ENCODE results near the gene TNS1. TPM values are rescaled to one million over a fixed set of nuclear protein-coding genes. Genes with fewer than 3 reads are reported as not detected.

Gene TNS1
- total RNA-seq, 1 donor from 2014 or later, result 0.24 TPM

DNA sequence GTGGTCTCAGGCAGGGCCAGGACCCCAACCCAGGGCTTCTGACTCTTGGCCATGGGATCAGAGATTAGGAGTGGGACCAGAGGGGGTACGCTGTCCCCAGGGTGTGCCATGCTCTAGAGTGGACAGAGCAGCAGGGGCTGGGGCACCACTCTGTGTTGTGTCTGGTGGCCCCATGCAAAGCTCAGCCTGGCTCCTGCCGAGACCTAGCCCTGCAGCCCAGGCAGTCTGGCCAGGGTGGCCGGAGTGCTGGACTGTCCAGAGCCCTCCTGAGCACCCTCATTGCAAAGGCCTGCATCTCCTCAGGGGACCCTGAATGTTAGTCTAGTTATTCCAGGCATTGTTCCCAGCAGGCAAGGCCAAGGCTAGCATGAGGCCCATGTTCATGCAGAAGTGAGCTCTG, 162.3 kb downstream of the TNS1 start:
- Histone ChIP-seq H3K36me3 (no peaks in the 10 kb centered on the region), H3F3A (ENCODE audit: low read depth) (peaks cover 16% of the 10 kb centered on the region), H3K4me1 (peaks cover 16% of the 10 kb centered on the region), H3K9ac (no peak overlapping the region), H3K27ac (no peak overlapping the region), H3K4me2 (no peak overlapping the region), H2AFZ (replicated peaks) (no peak overlapping the region), H3K4me3 (no peak overlapping the region), H4K20me1 (ENCODE audit: low read depth) (peaks cover 13% of the 10 kb centered on the region), H3K27me3 (peaks cover 100% of the 10 kb centered on the region), H3K79me2 (ENCODE audit: low read depth) (no peaks in the 10 kb centered on the region), H3K9me3 (ENCODE audit: low read depth) (no peaks in the 10 kb centered on the region)
- H3K27me3 Mint-ChIP-seq (ENCODE audit: insufficient read depth, low read depth), result peaks cover 6% of the 10 kb centered on the region
- no peaks in the 10 kb centered on the region for H3K9me3 Mint-ChIP-seq
- no peak for DNase-seq (ENCODE audit: low spot score)
- peaks cover 36% of the 10 kb centered on the region for H3K4me1 Mint-ChIP-seq
- H3K4me3 Mint-ChIP-seq, result no peak overlapping the region
- no peak for TF ChIP-seq CTCF (IDR thresholded peaks at IDR 0.05)
- no peak for TF ChIP-seq EZH2phosphoT487 (IDR thresholded peaks at IDR 0.05)
- TF ChIP-seq EZH2 (IDR thresholded peaks at IDR 0.05), result no peak
- H3K36me3 Mint-ChIP-seq, result no peaks in the 10 kb centered on the region
- H3K27ac Mint-ChIP-seq, result peak overlapping the region; percentile 10

GRCh38 chr2:217839750-217840107, 163.1 kb downstream of the TNS1 start:
- H3F3A ChIP-seq (ENCODE audit: low read depth), result peaks cover 21% of the 10 kb centered on the region
- H3K4me1 ChIP-seq, result peaks cover 16% of the 10 kb centered on the region
- H3K4me2 ChIP-seq, result no peak overlapping the region
- Mint-ChIP-seq H3K27ac (no peak overlapping the region), H3K4me1 (peaks cover 39% of the 10 kb centered on the region), H3K9me3 (no peaks in the 10 kb centered on the region), H3K36me3 (peaks cover 3% of the 10 kb centered on the region), H3K27me3 (ENCODE audit: insufficient read depth, low read depth) (peaks cover 6% of the 10 kb centered on the region), H3K4me3 (no peak overlapping the region)
- peaks cover 13% of the 10 kb centered on the region for H4K20me1 ChIP-seq (ENCODE audit: low read depth)
- H3K27ac ChIP-seq, result no peak overlapping the region
- H2AFZ ChIP-seq (replicated peaks), result no peak overlapping the region
- TF ChIP-seq EZH2phosphoT487 (IDR thresholded peaks at IDR 0.05) (no peak), CTCF (IDR thresholded peaks at IDR 0.05) (no peak), EZH2 (IDR thresholded peaks at IDR 0.05) (no peak)
- H3K9me3 ChIP-seq (ENCODE audit: low read depth), result no peaks in the 10 kb centered on the region
- H3K79me2 ChIP-seq (ENCODE audit: low read depth), result no peaks in the 10 kb centered on the region
- no peak overlapping the region for H3K9ac ChIP-seq
- no peaks in the 10 kb centered on the region for H3K36me3 ChIP-seq
- peaks cover 100% of the 10 kb centered on the region for H3K27me3 ChIP-seq
- H3K4me3 ChIP-seq, result no peak overlapping the region
- DNase-seq (ENCODE audit: low spot score), result no peak

DNA sequence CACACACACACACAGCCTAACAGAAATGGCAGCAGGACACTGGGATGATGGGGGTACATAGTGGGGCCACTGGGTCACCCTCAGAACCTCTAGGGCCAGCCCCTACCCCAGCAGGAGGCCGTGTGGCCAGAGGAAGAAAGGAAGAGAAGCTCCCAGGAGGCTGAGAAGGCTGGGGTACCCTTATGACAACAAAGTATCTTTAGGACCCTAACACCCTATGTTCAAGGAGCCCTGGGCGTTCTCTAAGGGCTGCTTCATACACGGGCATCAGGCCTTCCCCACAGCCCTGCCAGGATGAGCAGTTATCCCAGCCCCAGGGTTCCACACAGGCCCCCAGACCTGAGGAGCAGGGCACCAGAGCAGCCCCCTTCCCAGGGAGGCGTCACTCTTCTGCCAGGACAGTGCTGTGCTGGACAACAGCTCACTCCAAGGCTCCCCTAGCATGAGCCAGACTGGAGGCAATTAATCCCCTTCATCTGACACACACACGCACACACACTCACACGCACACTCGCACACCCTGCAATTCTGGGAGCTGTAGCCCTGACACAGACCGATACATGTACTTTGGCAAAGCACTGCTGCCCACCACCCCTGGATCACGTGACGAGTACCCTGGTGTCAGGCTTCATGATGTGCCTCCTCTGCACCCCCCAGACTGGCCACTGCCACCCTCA, 163.6 kb downstream of the TNS1 start:
- no peaks in the 10 kb centered on the region for H3K9me3 ChIP-seq (ENCODE audit: low read depth)
- H3K27me3 Mint-ChIP-seq (ENCODE audit: insufficient read depth, low read depth), result peaks cover 7% of the 10 kb centered on the region
- peaks cover 13% of the 10 kb centered on the region for H4K20me1 ChIP-seq (ENCODE audit: low read depth)
- no peak for TF ChIP-seq CTCF (IDR thresholded peaks at IDR 0.05)
- peaks cover 39% of the 10 kb centered on the region for H3K4me1 Mint-ChIP-seq
- H3K4me2 ChIP-seq, result no peak overlapping the region
- DNase-seq (ENCODE audit: low spot score), result no peak
- peaks cover 5% of the 10 kb centered on the region for H3K36me3 Mint-ChIP-seq
- no peaks in the 10 kb centered on the region for H3K9me3 Mint-ChIP-seq
- no peak overlapping the region for H3K9ac ChIP-seq
- no peak overlapping the region for H3K4me3 Mint-ChIP-seq
- peaks cover 100% of the 10 kb centered on the region for H3K27me3 ChIP-seq
- H3K4me1 ChIP-seq, result peaks cover 16% of the 10 kb centered on the region
- H3K27ac ChIP-seq, result no peak overlapping the region
- H3F3A ChIP-seq (ENCODE audit: low read depth), result peaks cover 21% of the 10 kb centered on the region
- no peaks in the 10 kb centered on the region for H3K79me2 ChIP-seq (ENCODE audit: low read depth)
- H3K27ac Mint-ChIP-seq, result peak overlapping the region; percentile 68
- H3K4me3 ChIP-seq, result no peak overlapping the region
- no peak overlapping the region for H2AFZ ChIP-seq (replicated peaks)
- no peaks in the 10 kb centered on the region for H3K36me3 ChIP-seq
